Measurements from ENCODE around the gene FKBP11.

- TF ChIP-seq CTCF (IDR thresholded peaks at IDR 0.05) (no peak), POLR2A (IDR thresholded peaks at IDR 0.05) (no peak)
Observed at GRCh38 chr12:48933664-48934311, 8.5 kb upstream of the FKBP11 start.
